ENCODE measurements around the gene SCUBE1.

- TF ChIP-seq CTCF (conservative IDR thresholded peaks at IDR 0.05; ENCODE audit: low read length), result no peak
- TF ChIP-seq EZH2phosphoT487 (IDR thresholded peaks at IDR 0.05; ENCODE audit: borderline replicate concordance, low read depth, low read length), result no peak
These were observed 53.6 kb downstream of the SCUBE1 start for GRCh38 chr22:43289531-43289963.
